Measurements from ENCODE around the gene OLFML2B. TPM values are rescaled to one million over a fixed set of nuclear protein-coding genes. Genes with fewer than 3 reads are reported as not detected.
"Not testable (repeated sequence)": the region's sequence is repeated elsewhere in the genome, so short reads cannot be mapped to it uniquely, and the experiment has no call there.

The OLFML2B gene
- total and polyA plus RNA-seq, 2 donors, result 11.9 to 16.0 TPM

DNA sequence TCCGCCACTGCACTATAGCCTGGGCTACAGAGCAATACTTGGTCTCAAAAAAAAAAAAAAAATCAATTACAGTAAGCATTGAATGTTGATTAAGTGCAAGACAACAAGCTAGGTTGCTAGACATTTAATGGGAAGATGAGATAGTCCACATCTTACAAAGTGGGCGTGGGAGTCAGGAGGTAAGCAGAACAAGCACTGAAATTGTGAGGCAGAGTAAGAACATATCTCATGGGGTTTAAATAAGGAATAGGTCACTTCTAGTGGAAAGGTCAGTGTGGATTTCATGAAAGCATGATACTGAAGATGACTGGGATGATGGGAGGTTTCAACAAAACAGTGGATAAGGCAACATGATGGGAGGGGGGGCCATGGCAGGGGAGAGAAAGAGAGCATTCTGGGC lies 1.9 kb upstream of the OLFML2B start:
- no peaks in the 10 kb centered on the region for H3K4me1 ChIP-seq (ENCODE audit: insufficient read depth)
- H3K4me3 ChIP-seq (ENCODE audit: low read depth, low read length), result no peak overlapping the region
- no peak for DNase-seq (ENCODE audit: extremely low spot score)
- H3K27ac ChIP-seq (ENCODE audit: low read depth), result no peak overlapping the region
- 96% methylated on average over 2 of the region's 2 CpGs for WGBS
- no peaks in the 10 kb centered on the region for H3K36me3 ChIP-seq (ENCODE audit: insufficient read depth)

DNA sequence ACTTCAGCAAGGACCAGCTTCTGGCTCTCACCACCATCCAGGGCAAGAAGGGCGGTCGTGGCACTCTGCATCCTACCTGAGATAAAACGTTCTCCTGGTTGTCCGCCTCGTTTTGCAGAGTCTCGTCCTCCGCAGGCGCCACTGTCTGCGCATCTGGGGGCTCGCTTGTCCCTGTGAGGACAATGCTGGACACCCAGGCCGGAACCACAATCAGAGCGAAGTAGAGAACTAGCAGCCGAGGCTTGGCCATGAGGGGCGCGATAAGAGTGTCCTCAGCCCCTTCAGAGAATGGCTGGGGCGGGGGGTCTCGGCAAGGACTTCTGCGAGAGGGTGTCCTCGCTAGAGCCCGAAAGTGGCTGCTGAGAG lies 505 bp downstream of the OLFML2B start:
- Histone ChIP-seq H3K27ac (ENCODE audit: low read depth) (no peak overlapping the region), H3K4me3 (ENCODE audit: low read depth, low read length) (peak overlapping the region; percentile 45), H3K36me3 (ENCODE audit: insufficient read depth) (no peaks in the 10 kb centered on the region), H3K4me1 (ENCODE audit: insufficient read depth) (no peaks in the 10 kb centered on the region)
- no peak for DNase-seq (ENCODE audit: extremely low spot score)
- 39% methylated on average over 20 of the region's 20 CpGs for WGBS

DNA sequence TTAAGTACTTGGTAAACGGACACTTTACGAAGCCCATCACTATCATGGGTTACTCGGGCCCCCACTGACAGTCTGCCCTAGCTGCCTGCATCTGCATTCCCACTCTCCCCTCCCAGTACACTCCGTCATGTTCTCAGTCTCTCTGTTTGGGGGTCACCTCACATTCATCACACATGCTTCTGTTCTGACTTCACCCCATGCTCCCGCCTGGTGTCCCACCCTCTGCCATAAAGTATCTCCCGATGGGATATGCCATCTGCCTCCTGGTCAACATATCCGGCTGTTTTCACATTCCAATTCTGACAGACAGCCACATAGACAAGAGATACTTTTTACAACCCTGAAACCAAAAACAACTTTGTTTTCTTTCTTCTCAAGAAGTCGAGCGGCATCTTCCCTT lies 1.0 kb downstream of the OLFML2B start:
- Histone ChIP-seq H3K36me3 (ENCODE audit: insufficient read depth) (no peaks in the 10 kb centered on the region), H3K27ac (ENCODE audit: low read depth) (no peak overlapping the region), H3K4me3 (ENCODE audit: low read depth, low read length) (no peak overlapping the region), H3K4me1 (ENCODE audit: insufficient read depth) (no peaks in the 10 kb centered on the region)
- 82% methylated on average over 9 of the region's 9 CpGs for WGBS
- DNase-seq (ENCODE audit: extremely low spot score), result no peak

DNA sequence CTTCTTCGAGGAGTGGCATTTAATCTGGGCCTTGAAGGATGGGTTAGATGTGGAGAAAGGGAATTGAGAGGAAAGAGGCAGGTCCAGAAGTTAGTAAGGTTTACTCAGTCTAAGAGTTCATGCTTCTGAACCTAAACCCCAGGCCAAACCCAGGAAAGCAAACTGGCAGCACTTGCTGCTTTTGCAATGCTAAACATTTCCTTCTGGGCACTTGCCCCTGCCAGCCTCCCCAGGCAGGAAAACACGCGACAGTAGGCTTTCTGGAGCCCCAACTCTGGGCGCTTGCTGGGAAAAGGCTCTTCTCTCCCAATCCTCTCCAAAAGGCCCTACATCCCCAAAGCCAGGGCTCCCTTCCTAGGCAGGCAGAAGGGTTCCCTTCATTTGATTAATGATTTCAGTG lies 2.5 kb downstream of the OLFML2B start:
- Histone ChIP-seq H3K36me3 (ENCODE audit: insufficient read depth) (no peaks in the 10 kb centered on the region), H3K27ac (ENCODE audit: low read depth) (no peak overlapping the region), H3K4me3 (ENCODE audit: low read depth, low read length) (no peak overlapping the region), H3K4me1 (ENCODE audit: insufficient read depth) (no peaks in the 10 kb centered on the region)
- 88% methylated on average over 4 of the region's 4 CpGs for WGBS
- no peak for DNase-seq (ENCODE audit: extremely low spot score)

DNA sequence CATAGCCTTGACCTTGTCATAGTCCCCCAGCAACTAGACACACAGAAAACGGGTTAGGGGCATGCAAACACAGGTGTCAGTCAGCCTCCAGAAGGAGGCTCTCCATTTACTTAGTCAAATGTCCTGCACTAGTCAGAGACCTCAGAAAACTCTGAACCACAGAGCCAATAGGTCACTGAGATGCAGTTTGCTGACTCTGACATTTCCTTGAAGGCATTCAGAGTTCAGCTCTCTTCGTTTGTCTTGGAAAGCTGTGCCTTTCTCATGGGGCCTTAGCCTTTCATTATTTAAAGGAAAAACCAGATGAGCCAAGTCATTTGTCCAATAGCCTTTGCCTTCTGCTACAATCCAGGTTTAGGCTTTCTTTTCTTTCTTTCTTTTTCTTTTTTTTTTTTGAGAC lies 3.5 kb downstream of the OLFML2B start:
- Histone ChIP-seq H3K36me3 (ENCODE audit: insufficient read depth) (no peaks in the 10 kb centered on the region), H3K4me3 (ENCODE audit: low read depth, low read length) (no peak overlapping the region), H3K4me1 (ENCODE audit: insufficient read depth) (no peaks in the 10 kb centered on the region), H3K27ac (ENCODE audit: low read depth) (no peak overlapping the region)
- WGBS, result 70% methylated on average over 2 of the region's 2 CpGs
- no peak for DNase-seq (ENCODE audit: extremely low spot score)

DNA sequence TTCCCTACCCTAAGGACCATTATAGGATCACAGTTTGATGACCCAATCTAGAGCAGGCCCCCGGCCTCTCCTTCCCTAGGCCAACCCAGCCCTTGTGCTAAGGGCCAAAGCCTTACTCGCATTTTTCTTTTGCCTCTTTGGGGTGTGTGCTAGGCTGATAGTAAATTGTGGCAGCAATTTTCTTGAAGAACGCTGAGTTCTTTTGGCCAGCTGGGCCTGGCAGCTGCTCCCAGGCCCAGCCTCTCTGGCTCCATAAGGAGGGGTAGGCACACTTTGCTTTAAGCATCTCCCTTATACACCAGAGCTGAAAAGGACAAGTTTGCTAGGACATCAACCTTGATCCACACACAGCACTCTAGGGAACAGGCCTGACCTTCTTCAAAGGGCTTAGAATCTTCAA lies 4.2 kb downstream of the OLFML2B start:
- Histone ChIP-seq H3K27ac (ENCODE audit: low read depth) (no peak overlapping the region), H3K36me3 (ENCODE audit: insufficient read depth) (no peaks in the 10 kb centered on the region), H3K4me3 (ENCODE audit: low read depth, low read length) (no peak overlapping the region), H3K4me1 (ENCODE audit: insufficient read depth) (no peaks in the 10 kb centered on the region)
- DNase-seq (ENCODE audit: extremely low spot score), result no peak
- 70% methylated on average over 3 of the region's 3 CpGs for WGBS

DNA sequence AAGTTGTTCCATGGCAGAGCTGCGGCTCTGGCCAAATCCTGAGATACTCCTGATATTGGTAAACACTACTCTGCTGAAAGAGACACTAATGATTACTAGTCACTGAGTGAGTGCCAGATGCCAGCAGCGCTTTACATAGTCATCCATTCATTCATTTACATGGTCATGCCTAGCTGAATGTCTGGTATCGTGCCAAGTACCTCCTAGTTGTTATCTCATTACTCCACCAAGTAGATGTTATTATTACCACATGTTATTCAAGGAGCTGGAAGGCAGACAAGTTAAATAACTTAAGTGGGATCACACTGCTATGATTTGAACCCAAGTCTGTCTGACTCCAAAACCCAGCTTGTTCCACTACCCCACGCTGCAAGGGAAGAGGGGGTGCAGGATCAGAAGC lies 4.7 kb downstream of the OLFML2B start:
- Histone ChIP-seq H3K36me3 (ENCODE audit: insufficient read depth) (no peaks in the 10 kb centered on the region), H3K4me1 (ENCODE audit: insufficient read depth) (no peaks in the 10 kb centered on the region), H3K27ac (ENCODE audit: low read depth) (no peak overlapping the region), H3K4me3 (ENCODE audit: low read depth, low read length) (no peak overlapping the region)
- DNase-seq (ENCODE audit: extremely low spot score), result no peak
- WGBS, result 87% methylated on average over 4 of the region's 4 CpGs

DNA sequence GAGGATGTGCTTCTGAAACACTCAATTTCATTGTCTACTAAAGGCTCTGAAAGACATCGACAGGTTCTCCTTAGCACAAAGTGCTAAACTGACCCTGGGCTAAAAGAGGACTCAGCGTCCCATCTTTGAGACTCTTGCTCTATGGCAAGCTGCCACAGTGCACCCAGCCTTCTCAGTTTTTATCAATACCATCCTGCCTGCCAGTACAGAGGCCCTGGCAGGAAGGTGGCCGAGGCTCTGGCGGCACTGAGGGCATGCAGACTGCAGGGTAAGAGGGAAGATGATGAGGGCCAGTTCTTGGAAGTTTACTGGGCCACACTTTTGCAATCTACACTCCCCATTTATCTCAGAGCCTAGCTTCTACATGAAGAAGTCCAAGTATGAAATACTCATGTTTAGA lies 5.3 kb downstream of the OLFML2B start:
- no peaks in the 10 kb centered on the region for H3K36me3 ChIP-seq (ENCODE audit: insufficient read depth)
- no peak overlapping the region for H3K27ac ChIP-seq (ENCODE audit: low read depth)
- no peaks in the 10 kb centered on the region for H3K4me1 ChIP-seq (ENCODE audit: insufficient read depth)
- no peak overlapping the region for H3K4me3 ChIP-seq (ENCODE audit: low read depth, low read length)
- no peak for DNase-seq (ENCODE audit: extremely low spot score)
- 94% methylated on average over 4 of the region's 4 CpGs for WGBS

DNA sequence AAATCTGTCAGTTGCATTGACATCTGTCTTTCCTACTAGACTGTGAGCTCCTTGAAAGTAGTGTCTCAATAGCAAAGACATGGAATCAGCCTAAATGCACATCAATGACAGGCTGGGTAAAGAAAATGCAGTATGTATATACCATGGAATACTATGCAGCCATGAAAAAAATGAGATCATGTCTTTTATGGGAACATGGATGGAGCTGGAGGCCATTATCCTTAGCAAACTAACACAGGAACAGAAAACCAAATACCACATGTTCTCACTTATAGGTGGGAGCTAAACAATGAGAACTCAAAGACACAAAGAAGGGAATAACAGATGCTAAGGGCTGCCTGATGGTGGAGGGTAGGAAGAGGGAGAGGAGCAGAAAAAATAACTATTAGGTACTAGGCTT lies 5.9 kb downstream of the OLFML2B start:
- DNase-seq (ENCODE audit: extremely low spot score); H3K4me1 ChIP-seq (ENCODE audit: insufficient read depth); H3K36me3 ChIP-seq (ENCODE audit: insufficient read depth); H3K27ac ChIP-seq (ENCODE audit: low read depth); H3K4me3 ChIP-seq (ENCODE audit: low read depth, low read length): not testable (repeated sequence)

DNA sequence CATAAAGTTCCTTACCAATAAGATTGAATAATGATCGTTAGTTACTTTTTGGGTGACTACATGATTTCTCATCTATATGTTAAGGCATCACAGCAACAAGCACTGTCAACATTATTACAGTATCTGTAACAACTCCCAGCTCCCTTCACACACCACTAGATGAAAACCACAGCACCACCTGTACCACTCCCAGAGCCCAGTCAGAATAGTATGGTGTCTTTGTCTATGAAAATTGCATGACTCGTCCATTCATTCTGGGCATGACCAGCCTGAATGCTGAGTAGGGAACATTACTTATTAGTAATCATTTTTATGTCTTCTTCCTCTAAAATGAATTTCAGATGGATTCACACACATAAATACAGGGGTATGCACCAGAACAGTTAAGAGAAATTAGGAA lies 7.0 kb downstream of the OLFML2B start:
- no peak for DNase-seq (ENCODE audit: extremely low spot score)
- Histone ChIP-seq H3K36me3 (ENCODE audit: insufficient read depth) (no peaks in the 10 kb centered on the region), H3K27ac (ENCODE audit: low read depth) (no peak overlapping the region), H3K4me3 (ENCODE audit: low read depth, low read length) (no peak overlapping the region), H3K4me1 (ENCODE audit: insufficient read depth) (no peaks in the 10 kb centered on the region)
- WGBS, result 92% methylated on average over 2 of the region's 2 CpGs

DNA sequence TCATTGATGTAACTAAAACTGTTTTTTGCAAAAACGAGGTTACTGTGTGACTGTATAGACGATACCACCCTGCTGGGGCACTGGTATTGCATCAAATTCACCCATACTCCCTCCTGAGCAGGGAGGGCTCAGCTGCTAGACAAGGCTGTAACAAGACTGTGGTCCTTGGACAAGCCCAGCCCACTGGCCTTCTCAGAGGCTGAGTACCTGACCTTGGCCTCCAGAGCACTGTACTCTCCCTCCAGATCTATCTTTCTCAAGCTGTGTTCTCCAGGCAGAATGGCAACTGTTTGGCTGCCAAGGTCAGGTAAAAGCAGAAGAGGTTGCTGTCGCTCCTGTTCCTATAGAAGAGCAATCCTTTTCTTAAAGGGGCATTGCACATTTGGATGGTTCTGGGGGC lies 8.5 kb downstream of the OLFML2B start:
- H3K4me3 ChIP-seq (ENCODE audit: low read depth, low read length), result no peak overlapping the region
- H3K4me1 ChIP-seq (ENCODE audit: insufficient read depth), result no peaks in the 10 kb centered on the region
- H3K27ac ChIP-seq (ENCODE audit: low read depth), result no peak overlapping the region
- H3K36me3 ChIP-seq (ENCODE audit: insufficient read depth), result no peaks in the 10 kb centered on the region
- 86% methylated on average over 3 of the region's 3 CpGs for WGBS
- no peak for DNase-seq (ENCODE audit: extremely low spot score)

DNA sequence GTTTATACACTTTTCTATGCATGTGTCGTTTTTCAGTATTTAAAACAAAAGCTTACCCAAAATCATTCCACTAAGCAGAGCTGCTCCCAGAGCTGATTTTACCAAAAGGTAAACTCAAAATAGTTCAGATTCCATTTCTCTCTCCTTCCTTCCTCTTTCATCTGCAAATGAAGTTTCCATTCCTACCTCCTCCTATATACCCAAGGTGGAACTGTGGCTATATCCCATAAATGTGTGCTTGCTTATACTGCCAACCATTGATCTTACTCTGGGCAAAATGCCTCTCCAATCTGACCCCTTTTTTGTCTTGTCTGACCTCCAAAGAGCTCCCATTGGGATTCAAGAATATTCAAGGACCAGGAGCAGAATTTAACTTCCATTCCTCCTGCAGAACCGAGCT lies 9.5 kb downstream of the OLFML2B start:
- Histone ChIP-seq H3K36me3 (ENCODE audit: insufficient read depth) (no peaks in the 10 kb centered on the region), H3K4me1 (ENCODE audit: insufficient read depth) (no peaks in the 10 kb centered on the region), H3K4me3 (ENCODE audit: low read depth, low read length) (no peak overlapping the region), H3K27ac (ENCODE audit: low read depth) (no peak overlapping the region)
- DNase-seq (ENCODE audit: extremely low spot score), result no peak
- WGBS, result 83% methylated on average over 2 of the region's 2 CpGs

DNA sequence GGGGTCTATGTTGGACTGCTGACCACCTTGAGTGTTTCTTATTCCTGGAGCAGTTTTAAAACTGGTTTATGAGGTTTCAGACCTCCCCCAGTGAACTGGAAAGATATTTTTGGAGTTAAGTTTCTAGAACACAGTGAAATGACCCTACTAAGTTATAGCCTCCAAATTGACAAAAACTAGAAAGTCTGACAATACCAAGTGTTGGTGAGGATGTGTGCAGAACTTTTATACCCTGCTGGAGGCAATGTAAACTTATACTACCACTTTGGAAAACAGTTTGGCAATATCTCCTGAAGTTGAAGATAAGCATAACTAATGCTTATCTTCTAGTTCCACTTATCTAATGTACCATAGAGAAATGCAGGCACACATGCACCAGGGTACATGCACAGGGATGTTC lies 10.4 kb downstream of the OLFML2B start:
- DNase-seq (ENCODE audit: extremely low spot score), result no peak
- Histone ChIP-seq H3K27ac (ENCODE audit: low read depth) (no peak overlapping the region), H3K4me1 (ENCODE audit: insufficient read depth) (no peaks in the 10 kb centered on the region), H3K4me3 (ENCODE audit: low read depth, low read length) (no peak overlapping the region), H3K36me3 (ENCODE audit: insufficient read depth) (no peaks in the 10 kb centered on the region)

DNA sequence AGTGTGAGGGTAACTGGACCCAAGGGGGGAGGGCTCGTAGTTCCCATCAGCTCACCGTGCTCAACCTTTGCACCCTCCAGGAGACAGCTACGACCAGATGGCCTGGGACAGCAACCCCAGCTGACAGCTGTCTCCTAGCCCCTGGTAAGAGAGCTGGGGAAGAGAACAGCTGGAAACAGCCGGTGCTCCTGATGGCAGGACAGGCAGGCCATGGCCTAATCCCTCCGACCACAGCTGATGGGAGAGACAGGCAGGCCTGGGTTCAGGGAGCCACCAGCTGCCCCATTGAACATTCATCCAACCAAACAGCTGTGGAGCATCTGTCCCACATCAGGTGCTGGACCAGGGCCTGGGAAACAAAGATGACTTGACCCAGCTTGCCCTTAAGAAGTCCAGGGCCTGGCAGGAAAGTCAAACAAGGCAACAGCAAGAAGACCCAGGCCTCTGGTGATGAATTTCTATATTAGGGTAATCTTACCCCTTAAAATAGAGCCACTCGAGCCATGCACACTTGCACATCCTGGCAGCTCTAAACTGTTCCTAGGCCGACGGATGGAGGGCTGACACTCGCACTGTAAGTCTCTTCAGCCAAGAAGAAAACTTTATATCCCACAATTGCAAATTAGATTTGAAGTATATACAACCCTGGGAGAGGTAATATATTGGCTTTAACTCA lies 12.2 kb downstream of the OLFML2B start:
- Histone ChIP-seq H3K4me1 (ENCODE audit: insufficient read depth) (no peaks in the 10 kb centered on the region), H3K27ac (ENCODE audit: low read depth) (no peak overlapping the region), H3K36me3 (ENCODE audit: insufficient read depth) (no peaks in the 10 kb centered on the region), H3K4me3 (ENCODE audit: low read depth, low read length) (no peak overlapping the region)
- DNase-seq (ENCODE audit: extremely low spot score), result no peak
- WGBS, result 57% methylated on average over 9 of the region's 9 CpGs

DNA sequence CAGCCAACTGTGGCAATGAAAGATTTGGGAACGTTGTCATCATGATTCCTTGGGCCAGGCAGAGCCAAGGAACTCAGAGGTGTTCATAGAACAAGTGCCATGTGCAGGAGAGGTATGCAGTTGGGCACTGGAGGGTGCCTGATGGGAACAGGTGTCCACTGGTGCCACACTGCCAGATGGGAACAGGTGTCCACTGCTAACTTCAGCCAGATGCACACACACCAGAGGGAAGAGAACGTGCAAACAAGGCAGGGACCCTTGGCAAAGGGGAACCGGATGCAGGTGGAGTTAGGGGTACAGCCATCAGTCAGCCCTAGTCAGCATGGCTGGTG lies 13.5 kb downstream of the OLFML2B start:
- 87% methylated on average over 3 of the region's 3 CpGs for WGBS
- H3K36me3 ChIP-seq (ENCODE audit: insufficient read depth), result no peaks in the 10 kb centered on the region

More for the DNA sequence above, 13.5 kb downstream of the OLFML2B start:
- H3K4me1 ChIP-seq (ENCODE audit: insufficient read depth), result no peaks in the 10 kb centered on the region
- H3K4me3 ChIP-seq (ENCODE audit: low read depth, low read length), result no peak overlapping the region
- no peak overlapping the region for H3K27ac ChIP-seq (ENCODE audit: low read depth)
- no peak for DNase-seq (ENCODE audit: extremely low spot score)
